22Rv1 (cell line): ENCODE measurements around the gene PGR.

ENCODE experiments used
- ZFX ChIP-seq: fragments of 450-650 bp; IDR thresholded peaks from 2 replicates; pipeline ENCODE4 v1.6.1; 2017; ENCODE audit warnings: antibody characterized with exemption, borderline replicate concordance
- TF ChIP-seq, protein P1 (sequence below): fragments of 450-650 bp; IDR thresholded peaks from 2 replicates; pipeline ENCODE4 v1.5.1; 2017; ENCODE audit warnings: mild to moderate bottlenecking

DNA sequence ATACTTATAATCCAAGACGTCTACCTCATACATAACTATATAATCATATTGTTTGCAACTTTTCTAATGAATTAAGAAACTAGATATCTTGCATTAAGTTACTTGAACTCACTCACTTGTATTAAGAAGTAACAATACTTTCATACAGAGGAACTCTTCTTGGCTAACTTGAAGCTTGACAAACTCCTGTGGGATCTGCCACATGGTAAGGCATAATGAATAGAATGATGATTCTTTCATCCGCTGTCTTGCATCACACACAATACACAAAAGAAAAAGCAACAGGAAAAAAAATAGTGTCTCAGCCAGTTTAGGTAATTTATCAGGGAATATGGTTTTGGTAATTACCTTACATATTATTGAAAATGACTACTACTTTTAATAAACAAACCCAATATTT is 79.8 kb downstream of the PGR start:
- TF ChIP-seq, protein P1, sequence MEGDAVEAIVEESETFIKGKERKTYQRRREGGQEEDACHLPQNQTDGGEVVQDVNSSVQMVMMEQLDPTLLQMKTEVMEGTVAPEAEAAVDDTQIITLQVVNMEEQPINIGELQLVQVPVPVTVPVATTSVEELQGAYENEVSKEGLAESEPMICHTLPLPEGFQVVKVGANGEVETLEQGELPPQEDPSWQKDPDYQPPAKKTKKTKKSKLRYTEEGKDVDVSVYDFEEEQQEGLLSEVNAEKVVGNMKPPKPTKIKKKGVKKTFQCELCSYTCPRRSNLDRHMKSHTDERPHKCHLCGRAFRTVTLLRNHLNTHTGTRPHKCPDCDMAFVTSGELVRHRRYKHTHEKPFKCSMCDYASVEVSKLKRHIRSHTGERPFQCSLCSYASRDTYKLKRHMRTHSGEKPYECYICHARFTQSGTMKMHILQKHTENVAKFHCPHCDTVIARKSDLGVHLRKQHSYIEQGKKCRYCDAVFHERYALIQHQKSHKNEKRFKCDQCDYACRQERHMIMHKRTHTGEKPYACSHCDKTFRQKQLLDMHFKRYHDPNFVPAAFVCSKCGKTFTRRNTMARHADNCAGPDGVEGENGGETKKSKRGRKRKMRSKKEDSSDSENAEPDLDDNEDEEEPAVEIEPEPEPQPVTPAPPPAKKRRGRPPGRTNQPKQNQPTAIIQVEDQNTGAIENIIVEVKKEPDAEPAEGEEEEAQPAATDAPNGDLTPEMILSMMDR = no peak
- TF ChIP-seq ZFX = no peak
